CD4-positive, alpha-beta T cell treated with Interleukin-21 for 1 hour (primary cell): ENCODE results near the gene IFIT1.
"Not testable (repeated sequence)": the region's sequence is repeated elsewhere in the genome, so short reads cannot be mapped to it uniquely, and the experiment has no call there.

Source experiments
- DNase-seq: peaks from one replicate; pipeline ENCODE4 v3.0.0-alpha.2; 2020

IFIT1 gene

GRCh38 chr10:89391907-89392756 is at the start of gene IFIT1:
IFIT1 (plus strand) TSS chr10:89392623; CDS start chr10:89392713, 90 bp downstream.
- DNase-seq: peak; percentile 87

- no peak for DNase-seq
Observed at GRCh38 chr10:89343089-89343767, 49.2 kb upstream of the IFIT1 start.

- DNase-seq: no peak
Observed at GRCh38 chr10:89344156-89344555, 48.3 kb upstream of the IFIT1 start.

DNA sequence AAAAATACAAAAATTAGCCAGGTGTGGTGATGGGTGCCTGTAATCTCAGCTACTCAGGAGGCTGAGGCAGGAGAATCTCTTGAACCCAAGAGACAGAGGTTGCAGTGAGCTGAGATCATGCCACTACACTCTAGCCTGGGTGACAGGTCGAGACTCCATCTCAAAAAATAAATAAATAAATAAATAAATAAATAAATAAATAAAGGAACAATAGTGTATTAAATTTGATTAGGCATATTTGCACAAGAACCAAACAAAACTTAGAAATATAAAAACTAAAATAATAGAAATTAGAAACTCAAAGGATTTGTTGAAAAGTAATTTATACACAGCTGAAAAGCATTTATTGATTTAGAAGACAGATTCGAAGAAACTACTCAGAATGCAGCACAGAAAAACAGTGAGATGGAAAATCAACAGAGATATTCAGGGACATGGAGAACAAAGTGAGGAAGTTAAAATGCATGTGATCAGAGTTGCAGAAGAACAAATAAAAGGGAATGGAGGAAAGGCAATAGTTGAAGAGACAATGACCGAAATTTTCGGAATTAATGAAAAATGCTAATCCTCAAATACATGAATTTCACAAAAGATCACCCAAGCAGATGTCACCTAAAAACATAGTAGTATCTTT is 46.9 kb upstream of the IFIT1 start:
- no peak for DNase-seq

GRCh38 chr10:89346405-89347254 is 45.8 kb upstream of the IFIT1 start:
- no peak for DNase-seq

DNA sequence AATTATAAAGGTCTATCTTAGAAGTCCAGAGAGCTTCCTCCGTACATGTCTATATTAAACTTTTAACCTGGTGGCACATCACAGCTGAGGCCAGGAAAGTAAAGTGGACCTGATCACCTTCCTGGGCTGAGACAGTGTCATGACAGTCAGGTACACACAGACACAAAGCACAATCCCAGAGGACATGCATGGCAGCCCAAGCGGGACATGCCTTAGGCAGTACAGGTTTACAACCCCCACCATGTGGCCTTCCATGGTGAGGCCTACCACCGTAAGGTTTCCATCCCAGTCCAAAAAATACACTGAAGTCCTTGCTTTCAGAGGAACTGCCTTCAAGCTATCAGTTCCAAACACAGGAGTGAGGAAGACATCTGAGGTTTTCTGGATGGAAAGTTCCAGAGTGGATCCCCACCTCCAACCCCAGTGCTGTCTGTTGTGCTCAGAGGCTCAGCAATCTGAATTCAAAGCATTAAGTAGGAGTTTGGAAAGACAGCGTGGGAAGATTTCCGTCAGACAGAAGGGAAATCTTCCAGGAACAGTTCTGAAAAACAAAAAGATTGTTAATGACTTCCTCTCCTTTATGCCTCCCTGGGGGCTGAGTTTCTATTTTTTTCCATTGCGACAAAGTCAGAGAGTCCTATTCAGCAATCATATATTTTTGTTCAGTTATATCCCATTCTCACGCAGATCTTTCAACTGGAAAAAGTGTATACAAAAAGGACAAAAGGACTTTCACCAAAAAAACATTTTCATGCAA is 44.5 kb upstream of the IFIT1 start:
- DNase-seq: no peak

GRCh38 chr10:89348481-89348880 is 43.9 kb upstream of the IFIT1 start:
- DNase-seq: no peak

- DNase-seq: no peak
Observed at GRCh38 chr10:89348975-89349374, 43.4 kb upstream of the IFIT1 start.

GRCh38 chr10:89350631-89351315 is 41.6 kb upstream of the IFIT1 start:
- DNase-seq: not testable (repeated sequence)

- no peak for DNase-seq
Observed at GRCh38 chr10:89351412-89351779, 41.0 kb upstream of the IFIT1 start.

- DNase-seq: no peak
Observed at GRCh38 chr10:89351780-89352597, 40.4 kb upstream of the IFIT1 start.

- DNase-seq: no peak
Observed at GRCh38 chr10:89352802-89353201, 39.6 kb upstream of the IFIT1 start.

- no peak for DNase-seq
Observed at GRCh38 chr10:89355394-89355931, 37.0 kb upstream of the IFIT1 start.

GRCh38 chr10:89357096-89357495 is 35.3 kb upstream of the IFIT1 start:
- DNase-seq: no peak

DNA sequence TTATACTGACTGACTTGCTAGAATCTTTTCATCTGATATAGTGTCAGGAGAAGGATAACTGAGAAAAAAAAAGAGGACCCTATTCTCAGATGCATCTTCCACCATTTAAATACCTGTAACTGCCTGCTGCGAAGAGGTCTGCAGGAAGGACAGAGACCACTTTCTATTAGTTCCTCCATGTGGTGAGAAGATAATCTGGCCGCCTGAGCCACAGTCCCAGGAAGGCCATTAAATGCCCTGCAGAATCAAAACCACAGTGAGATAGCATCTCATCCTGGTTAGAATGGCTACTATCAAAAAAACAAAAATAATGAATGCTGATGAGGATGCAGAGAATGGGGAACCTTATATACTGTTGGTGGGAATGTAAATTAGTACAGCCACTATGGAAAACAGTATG is 34.4 kb upstream of the IFIT1 start:
- DNase-seq: no peak

GRCh38 chr10:89360157-89360556 is 32.3 kb upstream of the IFIT1 start:
- no peak for DNase-seq

DNA sequence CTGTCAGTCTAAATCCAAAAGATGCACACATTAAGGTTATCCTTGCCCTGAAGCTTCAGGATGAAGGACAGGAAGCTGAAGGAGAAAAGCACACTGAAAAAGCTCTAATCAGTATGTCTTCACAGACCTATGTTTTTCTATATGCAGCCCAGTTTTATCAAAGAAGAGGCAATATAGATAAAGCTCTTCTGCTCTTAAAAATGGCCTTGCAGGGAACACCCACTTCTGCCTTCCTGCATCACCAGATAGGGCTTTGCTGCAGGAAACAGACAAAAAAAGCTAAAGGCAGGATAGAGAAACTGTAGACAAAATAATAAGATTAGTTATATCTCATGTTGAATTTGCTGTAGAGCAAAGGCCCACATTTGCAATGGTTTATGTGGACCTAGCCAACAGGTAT is 29.5 kb upstream of the IFIT1 start:
- no peak for DNase-seq

GRCh38 chr10:89363729-89364442 is 28.5 kb upstream of the IFIT1 start:
- DNase-seq: no peak

DNA sequence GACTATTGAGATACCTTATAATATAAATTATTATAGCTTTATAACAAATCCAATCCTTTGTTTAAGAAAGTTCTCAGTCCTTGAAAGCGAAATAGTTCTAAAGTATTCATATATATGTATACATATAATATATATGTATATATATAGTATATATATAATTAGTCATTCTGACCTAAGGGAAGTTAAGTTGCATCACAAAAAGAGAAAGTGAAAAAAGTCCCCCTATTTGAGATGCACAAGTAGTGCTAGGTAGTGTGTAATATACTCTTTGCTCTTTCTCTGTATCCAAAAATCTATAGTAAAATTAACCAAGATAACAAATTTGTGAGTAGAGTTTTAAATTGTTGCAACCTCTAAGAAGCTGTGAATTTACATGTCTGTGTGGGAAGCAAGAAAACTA is 27.9 kb upstream of the IFIT1 start:
- no peak for DNase-seq

GRCh38 chr10:89367529-89367928 is 24.9 kb upstream of the IFIT1 start:
- DNase-seq: peak; percentile 47
